GM06990 (cell line): Measurements from ENCODE around the gene TGM3.

Source experiments
- DNase-seq: peaks from one replicate; pipeline ENCODE4 v3.0.0-alpha.2; 2011; ENCODE audit not compliant: insufficient read length; ENCODE audit errors: extremely low read depth
- H3K27me3 ChIP-seq: replicated peaks from 2 replicates; pipeline ENCODE4 v1.6.0; 2011; ENCODE audit warnings: low read length; ENCODE audit not compliant: control insufficient read depth, insufficient read depth
- H3K36me3 ChIP-seq: 2 replicates; pipeline ENCODE4 v1.5.1; 2011; ENCODE audit warnings: low read length; ENCODE audit not compliant: control insufficient read depth, insufficient read depth
- H3K4me3 ChIP-seq: replicated peaks from 2 replicates; pipeline ENCODE4 v1.5.1; 2011; ENCODE audit warnings: low read depth, mild to moderate bottlenecking, control low read depth, low read length
- TF ChIP-seq, protein P1 (sequence below): IDR thresholded peaks from 2 replicates; pipeline ENCODE4 v1.5.1; 2011; ENCODE audit warnings: low read length, control low read depth, mild to moderate bottlenecking, inconsistent platforms; ENCODE audit not compliant: insufficient read depth, poor library complexity, severe bottlenecking

Gene TGM3

GRCh38 chr20:2280082-2280481, 15.7 kb upstream of the TGM3 start:
- H3K36me3 ChIP-seq = no peaks in the 10 kb centered on the region
- no peak overlapping the region for H3K4me3 ChIP-seq
- TF ChIP-seq, protein P1, sequence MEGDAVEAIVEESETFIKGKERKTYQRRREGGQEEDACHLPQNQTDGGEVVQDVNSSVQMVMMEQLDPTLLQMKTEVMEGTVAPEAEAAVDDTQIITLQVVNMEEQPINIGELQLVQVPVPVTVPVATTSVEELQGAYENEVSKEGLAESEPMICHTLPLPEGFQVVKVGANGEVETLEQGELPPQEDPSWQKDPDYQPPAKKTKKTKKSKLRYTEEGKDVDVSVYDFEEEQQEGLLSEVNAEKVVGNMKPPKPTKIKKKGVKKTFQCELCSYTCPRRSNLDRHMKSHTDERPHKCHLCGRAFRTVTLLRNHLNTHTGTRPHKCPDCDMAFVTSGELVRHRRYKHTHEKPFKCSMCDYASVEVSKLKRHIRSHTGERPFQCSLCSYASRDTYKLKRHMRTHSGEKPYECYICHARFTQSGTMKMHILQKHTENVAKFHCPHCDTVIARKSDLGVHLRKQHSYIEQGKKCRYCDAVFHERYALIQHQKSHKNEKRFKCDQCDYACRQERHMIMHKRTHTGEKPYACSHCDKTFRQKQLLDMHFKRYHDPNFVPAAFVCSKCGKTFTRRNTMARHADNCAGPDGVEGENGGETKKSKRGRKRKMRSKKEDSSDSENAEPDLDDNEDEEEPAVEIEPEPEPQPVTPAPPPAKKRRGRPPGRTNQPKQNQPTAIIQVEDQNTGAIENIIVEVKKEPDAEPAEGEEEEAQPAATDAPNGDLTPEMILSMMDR = no peak
- no peaks in the 10 kb centered on the region; the same call in 1 of the 2 replicates for H3K27me3 ChIP-seq
- no peak for DNase-seq

- no peak overlapping the region for H3K4me3 ChIP-seq
- no peaks in the 10 kb centered on the region for H3K36me3 ChIP-seq
- H3K27me3 ChIP-seq = no peaks in the 10 kb centered on the region; the same call in 1 of the 2 replicates
- TF ChIP-seq, protein P1 = no peak
- DNase-seq = no peak
Observed at GRCh38 chr20:2281563-2281962, 14.2 kb upstream of the TGM3 start.

GRCh38 chr20:2282181-2282580, 13.6 kb upstream of the TGM3 start:
- DNase-seq = no peak
- TF ChIP-seq, protein P1 = no peak
- H3K36me3 ChIP-seq = no peaks in the 10 kb centered on the region
- H3K4me3 ChIP-seq = no peak overlapping the region
- no peaks in the 10 kb centered on the region; the same call in 1 of the 2 replicates for H3K27me3 ChIP-seq

DNA sequence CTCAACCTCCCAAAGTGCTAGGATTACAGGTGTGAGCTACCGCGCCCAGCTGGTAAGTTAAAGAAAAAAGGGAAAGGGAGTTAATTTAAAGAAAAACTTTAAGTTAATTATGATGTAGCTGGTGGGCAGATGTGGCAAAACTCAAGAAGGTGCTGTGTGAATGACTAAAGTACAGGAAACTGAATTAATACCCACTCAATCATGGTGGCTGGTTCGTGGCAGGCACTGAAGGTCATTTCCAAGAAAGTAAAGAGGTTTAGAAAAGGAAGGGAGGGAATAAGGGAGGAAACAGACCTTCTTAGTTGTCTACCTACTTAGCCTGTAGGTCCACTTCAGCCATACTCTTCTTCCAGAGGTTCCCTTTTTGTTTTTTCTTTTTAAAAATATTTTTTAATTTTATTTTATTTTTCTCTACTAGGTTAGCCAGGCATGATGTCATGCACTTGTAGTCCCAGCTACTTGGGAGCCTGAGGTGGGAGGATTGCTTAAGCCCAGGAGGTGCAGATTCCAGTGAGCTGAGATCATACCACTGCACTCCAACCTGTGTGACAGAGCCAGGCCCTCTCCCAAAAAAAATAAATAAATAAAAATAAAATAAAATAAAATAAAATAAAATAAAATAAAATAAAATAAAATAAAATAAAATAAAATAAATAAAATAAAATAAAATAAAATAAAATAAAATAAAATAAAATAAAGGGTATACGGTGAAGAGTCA, 11.9 kb upstream of the TGM3 start:
- Histone ChIP-seq H3K27me3 (no peaks in the 10 kb centered on the region; the same call in 1 of the 2 replicates), H3K4me3 (no peak overlapping the region), H3K36me3 (no peaks in the 10 kb centered on the region)
- no peak for DNase-seq
- TF ChIP-seq, protein P1 = no peak

DNA sequence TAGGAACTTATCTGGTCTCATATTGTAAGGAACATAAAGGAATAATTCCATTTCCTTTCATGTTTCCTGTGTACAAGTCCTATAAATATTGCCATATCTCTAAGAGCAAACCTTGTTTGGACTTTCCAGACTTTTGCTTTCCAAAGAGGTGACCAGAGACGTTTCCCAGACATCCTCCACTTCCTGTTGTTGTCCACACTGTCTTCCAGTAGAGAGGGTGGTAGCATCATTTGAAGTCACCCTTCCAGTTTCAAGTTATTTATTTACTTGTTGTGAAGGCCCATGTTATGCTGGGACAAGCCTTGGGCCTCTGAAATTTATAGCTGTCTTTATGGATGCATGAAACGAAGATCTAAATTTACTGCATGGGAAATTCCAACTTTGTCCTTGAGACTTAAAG, 10.6 kb upstream of the TGM3 start:
- DNase-seq = no peak
- no peaks in the 10 kb centered on the region for H3K36me3 ChIP-seq
- H3K4me3 ChIP-seq = no peak overlapping the region
- TF ChIP-seq, protein P1 = no peak
- H3K27me3 ChIP-seq = no peaks in the 10 kb centered on the region; the same call in 1 of the 2 replicates
